HL-60 (cell line): ENCODE results near the gene DYNLT2.

ENCODE experiments used
- DNase-seq, 2 experiments: peaks; one replicate each; pipeline ENCODE4 v3.0.0-alpha.2; 2010 to 2020; ENCODE audit warnings: low read depth in 1 of 2, low spot score in 1 of 2
- H3K27ac ChIP-seq: fragments of 250-450 bp; sonication (Bioruptor Pico); replicated peaks from 2 replicates; pipeline ENCODE4 v1.5.1; 2020; ENCODE audit warnings: mild to moderate bottlenecking, moderate library complexity
- H3K27me3 ChIP-seq: fragments of 250-450 bp; sonication (Bioruptor Pico); 2 replicates; pipeline ENCODE4 v1.5.1; 2021; ENCODE audit warnings: mild to moderate bottlenecking, moderate library complexity; ENCODE audit not compliant: insufficient read depth, poor library complexity, severe bottlenecking
- H3K4me3 ChIP-seq: replicated peaks from 2 replicates; pipeline ENCODE4 v1.5.1; 2011; ENCODE audit warnings: mild to moderate bottlenecking, control low read depth, low read length; ENCODE audit not compliant: insufficient read depth
- CTCF ChIP-seq: IDR thresholded peaks from one replicate; pipeline ENCODE4 v1.5.1; 2011; ENCODE audit warnings: low read length, control low read depth, inconsistent platforms; ENCODE audit not compliant: insufficient read depth
- GABPA ChIP-seq: IDR thresholded peaks from 2 replicates; pipeline ENCODE4 v1.6.1; 2012; ENCODE audit warnings: low read depth
- POLR2AphosphoS5 ChIP-seq: IDR thresholded peaks from 2 replicates; pipeline ENCODE4 v1.6.1; 2012; ENCODE audit warnings: low read depth
- REST ChIP-seq: IDR thresholded peaks from 2 replicates; pipeline ENCODE4 v1.6.1; 2012; ENCODE audit warnings: low read depth; ENCODE audit not compliant: insufficient replicate concordance
- SPI1 ChIP-seq: IDR thresholded peaks from 2 replicates; pipeline ENCODE4 v1.6.1; 2012; ENCODE audit warnings: low read depth, mild to moderate bottlenecking, borderline replicate concordance

DYNLT2 gene

GRCh38 chr6:169719117-169719516 lies 32.3 kb downstream of the DYNLT2 start:
- H3K27me3 ChIP-seq, result no peaks in the 10 kb centered on the region
- DNase-seq, result no peak
- no peak overlapping the region for H3K4me3 ChIP-seq
- no peak overlapping the region for H3K27ac ChIP-seq
- TF ChIP-seq CTCF, result no peak
- no peak for TF ChIP-seq REST
- TF ChIP-seq POLR2AphosphoS5, result no peak
- no peak for TF ChIP-seq GABPA
- no peak for TF ChIP-seq SPI1

- no peak for TF ChIP-seq POLR2AphosphoS5
- no peak for TF ChIP-seq SPI1
- no peak for TF ChIP-seq GABPA
- no peak for TF ChIP-seq CTCF
- no peak for TF ChIP-seq REST
- no peak overlapping the region for H3K4me3 ChIP-seq
- H3K27ac ChIP-seq, result no peak overlapping the region
- DNase-seq, result no peak
- H3K27me3 ChIP-seq, result no peaks in the 10 kb centered on the region
These were observed 36.8 kb downstream of the DYNLT2 start for GRCh38 chr6:169714595-169714994.

GRCh38 chr6:169714178-169714577 lies 37.2 kb downstream of the DYNLT2 start:
- Histone ChIP-seq H3K27me3 (no peaks in the 10 kb centered on the region), H3K4me3 (no peak overlapping the region), H3K27ac (no peak overlapping the region)
- TF ChIP-seq GABPA, result no peak
- TF ChIP-seq REST, result no peak
- TF ChIP-seq CTCF, result no peak
- TF ChIP-seq SPI1, result no peak
- TF ChIP-seq POLR2AphosphoS5, result no peak
- no peak for DNase-seq
